H1 (cell line): ENCODE results near the gene CNNM1. TPM values are rescaled to one million over a fixed set of nuclear protein-coding genes. Genes with fewer than 3 reads are reported as not detected.

Source experiments
- BRCA1 ChIP-seq: IDR thresholded peaks from 2 replicates; pipeline ENCODE4 v1.6.1; 2012; ENCODE audit warnings: low read depth, low read length, improper control_type of control experiment
- RBBP5 ChIP-seq: IDR thresholded peaks from 2 replicates; pipeline ENCODE4 v1.7.1; 2012; ENCODE audit warnings: low read depth, mild to moderate bottlenecking, inconsistent platforms, low read length, moderate library complexity, borderline replicate concordance
- TAF7 ChIP-seq: optimal IDR thresholded peaks from 2 replicates; pipeline ENCODE3; 2011; ENCODE audit warnings: low read depth, mild to moderate bottlenecking, inconsistent platforms, low read length, moderate library complexity, borderline replicate concordance
- polyA plus RNA-seq, 7 experiments: library from polyadenylated mRNA; depleted of rRNA in 3 of 7; stranded (reverse) in 5 of 7; unstranded in 2 of 7; fragments of >200 nt in 5 of 7; fragments of 200-250 nt in 2 of 7; gene quantifications; 1 replicate in 5 of 7; 2 replicates in 1 of 7; 4 replicates in 1 of 7; pipeline versions ENCODE4 v1.2.1 to v1.2.3, GENCODE V29; 2011 to 2013; ENCODE audit warnings: missing spikeins in 2 of 7, mixed read lengths in 2 of 7
- total RNA-seq: library from RNA; stranded (reverse); fragmentation: NEBNext Ultra II Directional; extraction: Animal tissue kit (Norgen Biotek cat#: 25700); gene quantifications from 2 replicates; pipeline ENCODE4 v1.2.1, GENCODE V29; 2021
- TF ChIP-seq, protein P1 (sequence below): fragments of 300-600 bp; sonication (generic); IDR thresholded peaks from 2 replicates; pipeline ENCODE4 v1.7.1; 2012; ENCODE audit warnings: low read length, moderate library complexity, mild to moderate bottlenecking, inconsistent platforms; ENCODE audit not compliant: insufficient replicate concordance

Gene CNNM1
- total and polyA plus RNA-seq, 2 of the 8 experiments (the other 6 are each of a cell fraction or from before 2014, with no cell fraction given) = 0.74 to 0.92 TPM

DNA sequence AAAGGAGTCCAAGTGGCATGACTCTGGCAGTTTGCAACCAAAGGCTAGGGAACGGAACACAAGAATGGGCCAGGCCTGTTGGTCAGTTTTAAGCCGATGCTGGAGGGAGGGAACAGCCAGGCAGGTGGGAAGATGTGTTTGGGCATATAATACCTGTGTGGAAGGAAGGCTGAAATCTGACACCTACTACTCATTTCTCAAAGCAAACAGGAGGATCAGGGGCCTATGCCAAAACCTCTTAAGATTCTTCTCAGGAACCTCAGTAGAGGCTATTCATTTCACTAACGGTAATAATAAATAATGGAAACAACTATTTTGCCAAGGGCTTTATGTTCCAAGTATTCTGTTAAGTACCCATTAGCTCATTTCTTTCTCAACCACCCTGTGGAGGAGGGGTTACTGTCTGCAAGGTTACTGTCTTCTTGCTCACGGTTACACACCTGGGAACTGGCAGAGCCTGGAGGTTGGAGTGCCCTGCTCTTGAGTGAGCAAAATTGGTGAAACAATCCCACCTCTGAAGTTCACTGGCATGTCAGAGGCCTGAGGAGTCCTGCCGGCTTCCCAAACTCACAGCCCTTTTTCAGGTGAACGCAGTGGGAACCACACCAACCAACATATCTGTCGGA is 65.7 kb downstream of the CNNM1 start (continued):
- TF ChIP-seq, protein P1, sequence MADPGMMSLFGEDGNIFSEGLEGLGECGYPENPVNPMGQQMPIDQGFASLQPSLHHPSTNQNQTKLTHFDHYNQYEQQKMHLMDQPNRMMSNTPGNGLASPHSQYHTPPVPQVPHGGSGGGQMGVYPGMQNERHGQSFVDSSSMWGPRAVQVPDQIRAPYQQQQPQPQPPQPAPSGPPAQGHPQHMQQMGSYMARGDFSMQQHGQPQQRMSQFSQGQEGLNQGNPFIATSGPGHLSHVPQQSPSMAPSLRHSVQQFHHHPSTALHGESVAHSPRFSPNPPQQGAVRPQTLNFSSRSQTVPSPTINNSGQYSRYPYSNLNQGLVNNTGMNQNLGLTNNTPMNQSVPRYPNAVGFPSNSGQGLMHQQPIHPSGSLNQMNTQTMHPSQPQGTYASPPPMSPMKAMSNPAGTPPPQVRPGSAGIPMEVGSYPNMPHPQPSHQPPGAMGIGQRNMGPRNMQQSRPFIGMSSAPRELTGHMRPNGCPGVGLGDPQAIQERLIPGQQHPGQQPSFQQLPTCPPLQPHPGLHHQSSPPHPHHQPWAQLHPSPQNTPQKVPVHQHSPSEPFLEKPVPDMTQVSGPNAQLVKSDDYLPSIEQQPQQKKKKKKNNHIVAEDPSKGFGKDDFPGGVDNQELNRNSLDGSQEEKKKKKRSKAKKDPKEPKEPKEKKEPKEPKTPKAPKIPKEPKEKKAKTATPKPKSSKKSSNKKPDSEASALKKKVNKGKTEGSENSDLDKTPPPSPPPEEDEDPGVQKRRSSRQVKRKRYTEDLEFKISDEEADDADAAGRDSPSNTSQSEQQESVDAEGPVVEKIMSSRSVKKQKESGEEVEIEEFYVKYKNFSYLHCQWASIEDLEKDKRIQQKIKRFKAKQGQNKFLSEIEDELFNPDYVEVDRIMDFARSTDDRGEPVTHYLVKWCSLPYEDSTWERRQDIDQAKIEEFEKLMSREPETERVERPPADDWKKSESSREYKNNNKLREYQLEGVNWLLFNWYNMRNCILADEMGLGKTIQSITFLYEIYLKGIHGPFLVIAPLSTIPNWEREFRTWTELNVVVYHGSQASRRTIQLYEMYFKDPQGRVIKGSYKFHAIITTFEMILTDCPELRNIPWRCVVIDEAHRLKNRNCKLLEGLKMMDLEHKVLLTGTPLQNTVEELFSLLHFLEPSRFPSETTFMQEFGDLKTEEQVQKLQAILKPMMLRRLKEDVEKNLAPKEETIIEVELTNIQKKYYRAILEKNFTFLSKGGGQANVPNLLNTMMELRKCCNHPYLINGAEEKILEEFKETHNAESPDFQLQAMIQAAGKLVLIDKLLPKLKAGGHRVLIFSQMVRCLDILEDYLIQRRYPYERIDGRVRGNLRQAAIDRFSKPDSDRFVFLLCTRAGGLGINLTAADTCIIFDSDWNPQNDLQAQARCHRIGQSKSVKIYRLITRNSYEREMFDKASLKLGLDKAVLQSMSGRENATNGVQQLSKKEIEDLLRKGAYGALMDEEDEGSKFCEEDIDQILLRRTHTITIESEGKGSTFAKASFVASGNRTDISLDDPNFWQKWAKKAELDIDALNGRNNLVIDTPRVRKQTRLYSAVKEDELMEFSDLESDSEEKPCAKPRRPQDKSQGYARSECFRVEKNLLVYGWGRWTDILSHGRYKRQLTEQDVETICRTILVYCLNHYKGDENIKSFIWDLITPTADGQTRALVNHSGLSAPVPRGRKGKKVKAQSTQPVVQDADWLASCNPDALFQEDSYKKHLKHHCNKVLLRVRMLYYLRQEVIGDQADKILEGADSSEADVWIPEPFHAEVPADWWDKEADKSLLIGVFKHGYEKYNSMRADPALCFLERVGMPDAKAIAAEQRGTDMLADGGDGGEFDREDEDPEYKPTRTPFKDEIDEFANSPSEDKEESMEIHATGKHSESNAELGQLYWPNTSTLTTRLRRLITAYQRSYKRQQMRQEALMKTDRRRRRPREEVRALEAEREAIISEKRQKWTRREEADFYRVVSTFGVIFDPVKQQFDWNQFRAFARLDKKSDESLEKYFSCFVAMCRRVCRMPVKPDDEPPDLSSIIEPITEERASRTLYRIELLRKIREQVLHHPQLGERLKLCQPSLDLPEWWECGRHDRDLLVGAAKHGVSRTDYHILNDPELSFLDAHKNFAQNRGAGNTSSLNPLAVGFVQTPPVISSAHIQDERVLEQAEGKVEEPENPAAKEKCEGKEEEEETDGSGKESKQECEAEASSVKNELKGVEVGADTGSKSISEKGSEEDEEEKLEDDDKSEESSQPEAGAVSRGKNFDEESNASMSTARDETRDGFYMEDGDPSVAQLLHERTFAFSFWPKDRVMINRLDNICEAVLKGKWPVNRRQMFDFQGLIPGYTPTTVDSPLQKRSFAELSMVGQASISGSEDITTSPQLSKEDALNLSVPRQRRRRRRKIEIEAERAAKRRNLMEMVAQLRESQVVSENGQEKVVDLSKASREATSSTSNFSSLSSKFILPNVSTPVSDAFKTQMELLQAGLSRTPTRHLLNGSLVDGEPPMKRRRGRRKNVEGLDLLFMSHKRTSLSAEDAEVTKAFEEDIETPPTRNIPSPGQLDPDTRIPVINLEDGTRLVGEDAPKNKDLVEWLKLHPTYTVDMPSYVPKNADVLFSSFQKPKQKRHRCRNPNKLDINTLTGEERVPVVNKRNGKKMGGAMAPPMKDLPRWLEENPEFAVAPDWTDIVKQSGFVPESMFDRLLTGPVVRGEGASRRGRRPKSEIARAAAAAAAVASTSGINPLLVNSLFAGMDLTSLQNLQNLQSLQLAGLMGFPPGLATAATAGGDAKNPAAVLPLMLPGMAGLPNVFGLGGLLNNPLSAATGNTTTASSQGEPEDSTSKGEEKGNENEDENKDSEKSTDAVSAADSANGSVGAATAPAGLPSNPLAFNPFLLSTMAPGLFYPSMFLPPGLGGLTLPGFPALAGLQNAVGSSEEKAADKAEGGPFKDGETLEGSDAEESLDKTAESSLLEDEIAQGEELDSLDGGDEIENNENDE = no peak
- TF ChIP-seq BRCA1 = no peak
- TF ChIP-seq RBBP5 = no peak
- TF ChIP-seq TAF7 = no peak
